Choroid plexus epithelial cell (primary cell): ENCODE measurements around the gene HOXB8.

ENCODE experiments used
- DNase-seq: peaks from one replicate; pipeline ENCODE4 v3.0.0-alpha.2; 2010; ENCODE audit warnings: low read depth
- H3K4me3 ChIP-seq: 2 replicates; pipeline ENCODE4 v1.5.1; 2011; ENCODE audit warnings: low read depth, mild to moderate bottlenecking, control low read depth, low read length, moderate library complexity
- TF ChIP-seq, protein P1 (sequence below): conservative IDR thresholded peaks from 2 replicates; pipeline ENCODE4 v1.5.1; 2011; ENCODE audit warnings: low read depth, mild to moderate bottlenecking, control low read depth, inconsistent platforms, low read length, moderate library complexity

Gene HOXB8

DNA sequence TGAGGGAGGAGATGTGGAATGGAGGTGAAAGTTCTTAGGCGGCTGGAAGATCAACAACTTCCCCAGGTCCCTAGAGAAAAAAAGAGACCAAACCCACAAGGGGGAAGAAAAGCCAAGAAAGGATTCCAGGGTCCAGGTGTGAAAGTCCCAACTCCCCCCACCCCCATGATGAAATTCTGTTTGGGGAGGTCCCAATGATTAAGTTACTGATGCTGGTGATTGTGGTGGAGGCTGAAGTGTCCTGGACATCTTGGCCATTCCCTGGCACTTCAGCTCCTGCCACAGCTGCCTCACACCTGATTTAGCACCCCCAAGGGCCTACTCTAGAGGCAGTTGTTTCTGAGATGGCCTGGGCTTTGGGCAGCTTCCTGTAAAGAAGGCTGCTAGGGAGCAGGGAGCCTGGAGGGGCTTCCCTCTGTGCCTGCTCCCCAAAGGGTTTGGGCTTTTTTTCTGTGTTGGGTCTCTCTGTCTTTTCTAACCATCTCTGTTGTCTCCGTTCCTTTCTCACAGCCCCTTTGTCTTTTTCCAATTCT, 50.0 kb downstream of the HOXB8 start:
- no peak overlapping the region for H3K4me3 ChIP-seq
- no peak for DNase-seq
- TF ChIP-seq, protein P1, sequence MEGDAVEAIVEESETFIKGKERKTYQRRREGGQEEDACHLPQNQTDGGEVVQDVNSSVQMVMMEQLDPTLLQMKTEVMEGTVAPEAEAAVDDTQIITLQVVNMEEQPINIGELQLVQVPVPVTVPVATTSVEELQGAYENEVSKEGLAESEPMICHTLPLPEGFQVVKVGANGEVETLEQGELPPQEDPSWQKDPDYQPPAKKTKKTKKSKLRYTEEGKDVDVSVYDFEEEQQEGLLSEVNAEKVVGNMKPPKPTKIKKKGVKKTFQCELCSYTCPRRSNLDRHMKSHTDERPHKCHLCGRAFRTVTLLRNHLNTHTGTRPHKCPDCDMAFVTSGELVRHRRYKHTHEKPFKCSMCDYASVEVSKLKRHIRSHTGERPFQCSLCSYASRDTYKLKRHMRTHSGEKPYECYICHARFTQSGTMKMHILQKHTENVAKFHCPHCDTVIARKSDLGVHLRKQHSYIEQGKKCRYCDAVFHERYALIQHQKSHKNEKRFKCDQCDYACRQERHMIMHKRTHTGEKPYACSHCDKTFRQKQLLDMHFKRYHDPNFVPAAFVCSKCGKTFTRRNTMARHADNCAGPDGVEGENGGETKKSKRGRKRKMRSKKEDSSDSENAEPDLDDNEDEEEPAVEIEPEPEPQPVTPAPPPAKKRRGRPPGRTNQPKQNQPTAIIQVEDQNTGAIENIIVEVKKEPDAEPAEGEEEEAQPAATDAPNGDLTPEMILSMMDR = no peak

DNA sequence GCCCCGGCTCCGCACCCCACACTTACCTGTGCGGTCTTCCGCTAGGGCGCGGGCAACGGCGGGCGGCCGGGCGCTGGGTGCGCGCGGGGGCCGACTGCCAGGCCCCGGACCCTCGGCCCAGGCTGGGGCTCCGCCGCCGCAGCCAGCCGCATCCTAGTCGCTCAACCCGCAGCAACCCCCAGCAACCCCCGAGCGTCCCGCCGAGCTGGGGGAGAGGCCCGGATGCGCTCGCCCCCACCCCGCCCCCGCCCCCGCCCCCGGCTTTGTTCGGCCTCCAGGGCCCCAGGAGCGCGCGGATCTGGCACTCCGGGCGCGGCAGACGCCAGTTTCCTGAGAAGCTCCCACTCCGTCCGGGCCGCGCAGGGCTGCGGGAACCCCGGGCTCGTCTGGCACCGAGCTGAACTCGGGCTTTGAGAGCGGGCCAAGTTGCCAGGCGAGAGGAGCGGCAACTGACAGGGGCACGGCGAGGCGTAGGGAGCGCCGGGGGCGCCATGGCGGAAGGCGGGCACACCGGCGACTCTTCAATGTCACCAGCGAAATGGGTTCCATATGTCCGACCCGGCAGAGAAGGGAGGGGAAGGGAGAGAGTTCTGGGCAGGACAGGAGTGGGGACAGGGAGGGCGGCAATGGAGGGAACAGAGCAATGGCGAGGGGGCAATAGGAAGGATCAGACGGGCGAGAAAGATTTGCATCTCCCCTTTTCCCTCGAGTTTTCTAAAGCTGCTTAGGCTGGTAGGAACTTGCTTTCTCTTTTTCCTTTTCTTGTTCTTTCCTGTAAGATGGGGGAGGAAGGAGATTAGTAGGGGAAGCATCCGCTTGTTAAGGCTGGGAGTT, 50.7 kb downstream of the HOXB8 start:
- DNase-seq = no peak
- TF ChIP-seq, protein P1 = no peak
- H3K4me3 ChIP-seq = no peak overlapping the region

DNA sequence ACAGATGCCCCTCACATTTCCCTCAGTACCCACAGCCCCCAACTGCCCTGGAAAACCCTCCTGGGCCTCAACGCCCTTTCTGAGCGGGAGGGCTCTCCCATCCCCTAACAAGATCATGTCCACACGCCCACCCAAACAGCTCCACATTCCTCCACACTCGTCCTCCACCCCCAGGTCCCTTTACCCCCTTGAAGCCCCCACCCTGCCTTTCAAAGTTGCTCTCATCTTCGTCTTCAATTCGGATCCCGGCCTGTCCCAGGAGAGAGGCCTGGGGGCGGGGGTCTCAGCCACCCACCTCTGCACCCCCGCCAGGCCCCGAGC, 51.3 kb downstream of the HOXB8 start:
- H3K4me3 ChIP-seq = no peak overlapping the region

DNA sequence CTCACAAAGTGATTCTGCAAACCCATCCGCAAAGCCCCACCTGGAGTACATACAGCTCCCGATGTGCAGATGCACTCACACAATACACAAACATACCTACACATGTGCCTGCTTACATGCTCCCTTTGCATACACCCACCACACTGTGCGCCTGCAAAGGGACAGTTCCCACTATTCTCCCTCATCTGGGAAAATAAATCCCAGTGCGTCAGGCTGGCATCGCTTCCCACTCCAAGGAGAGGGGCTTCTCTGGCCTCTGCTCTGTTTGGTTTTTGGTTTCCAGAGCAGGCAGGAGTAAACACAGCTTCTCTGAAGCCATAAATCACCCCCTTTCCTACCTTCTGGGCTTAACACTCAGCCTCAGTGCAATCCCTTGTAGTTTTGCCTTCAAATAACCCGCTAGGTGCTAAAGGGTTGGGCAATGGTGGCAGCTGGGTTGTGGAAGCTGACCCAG, 51.7 kb downstream of the HOXB8 start:
- no peak overlapping the region for H3K4me3 ChIP-seq
- TF ChIP-seq, protein P1 = no peak
- DNase-seq = no peak

More for the DNA sequence above, 51.3 kb downstream of the HOXB8 start:
- TF ChIP-seq, protein P1 = no peak
- DNase-seq = no peak

DNA sequence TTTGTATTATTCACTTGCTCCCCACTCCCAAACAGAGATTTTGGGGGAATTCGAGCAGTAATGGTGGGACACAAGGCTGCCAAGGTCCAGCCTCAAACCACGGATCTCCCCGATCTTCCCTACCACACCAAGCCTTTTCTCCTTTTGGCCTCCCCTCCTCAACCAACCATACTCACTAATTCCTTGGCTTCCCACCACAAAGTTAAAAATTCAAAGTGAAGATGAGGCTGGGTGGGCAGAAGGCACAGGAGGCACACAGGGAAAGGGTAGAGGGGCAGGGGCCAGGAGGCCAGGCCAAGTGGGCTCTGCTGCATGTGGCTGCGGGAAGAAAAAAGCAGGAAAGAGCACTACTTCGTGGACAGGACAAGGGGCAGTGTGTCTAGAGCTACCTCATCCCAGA, 52.2 kb downstream of the HOXB8 start:
- no peak overlapping the region for H3K4me3 ChIP-seq
- no peak for DNase-seq
- TF ChIP-seq, protein P1 = no peak
